Mammary epithelial cell (primary cell): Measurements from ENCODE around the gene FLRT2.

Experiments used
- CTCF ChIP-seq, 2 donors: IDR thresholded peaks in 1 of 2; conservative IDR thresholded peaks in 1 of 2; 2 replicates each; pipeline ENCODE4 v1.5.1; 2011 to 2012; ENCODE audit warnings: inconsistent platforms in 2 of 2, low read length in 2 of 2, mild to moderate bottlenecking in 2 of 2, control low read depth in 1 of 2, low read depth in 1 of 2; ENCODE audit not compliant: insufficient read depth in 1 of 2; ENCODE audit errors: extremely low read depth in 1 of 2
- EZH2 ChIP-seq: IDR thresholded peaks from 2 replicates; pipeline ENCODE4 v1.6.1; 2012; ENCODE audit warnings: low read length, inconsistent platforms, borderline replicate concordance

- TF ChIP-seq CTCF (conservative IDR thresholded peaks at IDR 0.05 in 1 of 2, IDR thresholded peaks at IDR 0.05 in 1 of 2; ENCODE audit: extremely low read depth in 1 of 2, insufficient read depth in 1 of 2, low read depth in 1 of 2, low read length in 2 of 2) (no peak), EZH2 (no peak)
Measured at GRCh38 chr14:85537526-85537925, 7.6 kb downstream of the FLRT2 start.
